HEK293 (cell line): ENCODE data around the gene SLC12A3.

Source experiments
- REST ChIP-seq: fragments of 450-650 bp; formaldehyde crosslinking; IDR thresholded peaks from 2 replicates; pipeline ENCODE4 v1.5.1; 2016; ENCODE audit warnings: missing biosample characterization, missing genetic modification characterization
- SP2 ChIP-seq: fragments of 450-650 bp; formaldehyde crosslinking; IDR thresholded peaks from 2 replicates; pipeline ENCODE4 v1.5.1; 2016; ENCODE audit warnings: missing biosample characterization, missing genetic modification characterization
- ZFP37 ChIP-seq: fragments of 450-650 bp; formaldehyde crosslinking; IDR thresholded peaks from 2 replicates; pipeline ENCODE4 v1.5.1; 2016; ENCODE audit warnings: missing biosample characterization, missing genetic modification characterization
- ZNF274 ChIP-seq, 2 experiments: fragments of 200-500 bp in 1 of 2; fragments of 450-650 bp in 1 of 2; sonication (Bioruptor generic) in 1 of 2; formaldehyde crosslinking in 1 of 2; IDR thresholded peaks; 2 replicates each; pipeline versions ENCODE4 v1.5.1 to v1.6.1; 2014 to 2016; ENCODE audit warnings: borderline replicate concordance in 1 of 2, inconsistent platforms in 1 of 2, low read length in 1 of 2, missing biosample characterization in 1 of 2, missing genetic modification characterization in 1 of 2
- ZNF324 ChIP-seq: fragments of 450-650 bp; formaldehyde crosslinking; IDR thresholded peaks from 2 replicates; pipeline ENCODE4 v1.5.1; 2016; ENCODE audit warnings: missing biosample characterization, missing genetic modification characterization

- no peak for TF ChIP-seq ZNF324 (tag by site-specific recombination)
- TF ChIP-seq SP2: no peak
- no peak for TF ChIP-seq REST (tag by site-specific recombination)
- TF ChIP-seq ZNF274 (IDR thresholded peaks at IDR 0.05; ENCODE audit: low read length): no peak
- TF ChIP-seq ZNF274 (tag by site-specific recombination; IDR thresholded peaks at IDR 0.05; ENCODE audit: borderline replicate concordance): no peak
- TF ChIP-seq ZFP37: no peak
Observed at GRCh38 chr16:56938664-56939513, 73.9 kb downstream of the SLC12A3 start.
